Uterus (tissue), 2 donors: ENCODE data around the gene AHDC1.
A peak's percentile ranks its signal among the peaks of the same experiment; 100 is the strongest.

Experiments
- POLR2A ChIP-seq, 2 donors: fragments of 450-650 bp; IDR thresholded peaks; one replicate each; pipeline ENCODE4 v1.6.1; 2016; ENCODE audit warnings: antibody characterized with exemption in 2 of 2, mild to moderate bottlenecking in 1 of 2, moderate library complexity in 1 of 2
- TF ChIP-seq, protein P1 (sequence below), 4 experiments: fragments of 200-600 bp in 2 of 4; fragments of 450-650 bp in 2 of 4; sonication (generic) in 2 of 4; IDR thresholded peaks; one replicate each; pipeline ENCODE4 v1.5.1; 2016 to 2019; ENCODE audit warnings: antibody characterized with exemption in 4 of 4, mild to moderate bottlenecking in 2 of 4, moderate library complexity in 1 of 4

DNA sequence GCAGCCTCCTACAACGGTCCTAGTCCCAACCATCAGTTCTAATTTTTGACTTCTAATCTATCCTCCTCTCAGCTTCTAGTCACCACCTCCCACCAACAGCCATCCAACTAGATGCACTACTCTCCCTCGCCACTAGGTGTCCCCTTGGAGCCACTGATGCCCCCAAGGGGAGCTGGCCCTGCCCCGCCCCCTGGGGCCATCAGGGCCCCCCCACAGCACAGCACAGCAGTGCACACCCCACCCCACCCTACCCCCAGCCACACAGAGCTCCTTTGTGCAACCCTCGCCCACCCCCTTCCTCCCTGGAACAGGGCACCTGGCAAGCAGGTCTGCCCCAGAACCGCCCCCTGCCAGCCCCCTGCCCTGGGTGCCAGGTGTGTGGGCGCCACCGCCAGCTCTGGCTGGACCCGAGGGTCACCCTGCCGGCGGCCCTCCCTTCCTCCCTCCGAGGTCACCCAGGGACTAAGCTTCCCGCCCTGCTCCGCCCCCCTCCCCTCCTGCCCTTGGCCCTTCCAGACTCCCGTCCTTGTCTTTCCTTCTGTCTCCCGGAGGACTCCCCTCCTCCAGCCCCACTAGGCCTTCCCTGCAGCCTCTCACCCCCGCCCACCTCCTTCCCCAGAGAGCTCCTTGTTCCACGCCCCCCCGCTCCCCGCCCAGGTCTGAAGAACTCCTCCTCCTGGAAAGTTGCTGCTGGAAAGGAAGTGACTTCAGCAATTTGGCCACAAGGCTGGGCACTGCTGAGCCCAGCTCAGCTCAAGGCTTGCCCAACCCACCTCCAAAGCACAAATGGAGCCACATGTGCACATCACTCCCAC is 47.0 kb downstream of the AHDC1 start:
- TF ChIP-seq POLR2A (IDR thresholded peaks at IDR 0.05), result peak in 1 of 2 donors; percentile 12
- TF ChIP-seq, protein P1, sequence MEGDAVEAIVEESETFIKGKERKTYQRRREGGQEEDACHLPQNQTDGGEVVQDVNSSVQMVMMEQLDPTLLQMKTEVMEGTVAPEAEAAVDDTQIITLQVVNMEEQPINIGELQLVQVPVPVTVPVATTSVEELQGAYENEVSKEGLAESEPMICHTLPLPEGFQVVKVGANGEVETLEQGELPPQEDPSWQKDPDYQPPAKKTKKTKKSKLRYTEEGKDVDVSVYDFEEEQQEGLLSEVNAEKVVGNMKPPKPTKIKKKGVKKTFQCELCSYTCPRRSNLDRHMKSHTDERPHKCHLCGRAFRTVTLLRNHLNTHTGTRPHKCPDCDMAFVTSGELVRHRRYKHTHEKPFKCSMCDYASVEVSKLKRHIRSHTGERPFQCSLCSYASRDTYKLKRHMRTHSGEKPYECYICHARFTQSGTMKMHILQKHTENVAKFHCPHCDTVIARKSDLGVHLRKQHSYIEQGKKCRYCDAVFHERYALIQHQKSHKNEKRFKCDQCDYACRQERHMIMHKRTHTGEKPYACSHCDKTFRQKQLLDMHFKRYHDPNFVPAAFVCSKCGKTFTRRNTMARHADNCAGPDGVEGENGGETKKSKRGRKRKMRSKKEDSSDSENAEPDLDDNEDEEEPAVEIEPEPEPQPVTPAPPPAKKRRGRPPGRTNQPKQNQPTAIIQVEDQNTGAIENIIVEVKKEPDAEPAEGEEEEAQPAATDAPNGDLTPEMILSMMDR (IDR thresholded peaks at IDR 0.05), result peak; percentile 87 to 92 (median 91)
